ENCODE measurements around the gene KRTAP2-4.

Gene KRTAP2-4

DNA sequence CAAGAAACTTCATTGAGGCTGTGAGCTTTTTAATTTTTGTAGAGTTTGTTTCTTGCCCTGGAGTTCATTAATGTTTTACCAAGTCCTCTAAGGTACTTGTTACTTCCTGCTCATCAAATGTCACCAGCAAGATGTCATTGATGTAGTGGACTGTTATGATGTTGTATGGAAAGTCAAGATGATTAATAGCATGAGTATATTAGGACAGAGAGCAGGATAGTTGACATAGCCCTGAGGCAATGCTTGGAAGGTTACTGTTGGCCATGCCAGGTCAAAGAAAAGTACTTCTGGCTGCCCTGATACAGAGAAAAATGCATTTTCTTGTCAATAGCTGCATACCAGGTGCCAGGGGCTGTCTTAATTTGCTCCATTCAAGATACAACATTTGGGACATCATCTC is 45.3 kb downstream of the KRTAP2-4 start:
- Histone ChIP-seq H3K27me3 (ENCODE audit: insufficient read depth, low read length) (no peaks in the 10 kb centered on the region), H3K9ac (ENCODE audit: low read depth, low read length) (no peak overlapping the region), H3K27ac (ENCODE audit: low read length) (no peak overlapping the region), H3K4me3 (ENCODE audit: low read length) (no peak overlapping the region), H3K4me1 (ENCODE audit: insufficient read depth, low read length) (no peaks in the 10 kb centered on the region), H3K9me3 (ENCODE audit: insufficient read depth, low read depth, low read length) (no peaks in the 10 kb centered on the region), H3K36me3 (ENCODE audit: insufficient read depth, low read depth, low read length) (no peaks in the 10 kb centered on the region)

DNA sequence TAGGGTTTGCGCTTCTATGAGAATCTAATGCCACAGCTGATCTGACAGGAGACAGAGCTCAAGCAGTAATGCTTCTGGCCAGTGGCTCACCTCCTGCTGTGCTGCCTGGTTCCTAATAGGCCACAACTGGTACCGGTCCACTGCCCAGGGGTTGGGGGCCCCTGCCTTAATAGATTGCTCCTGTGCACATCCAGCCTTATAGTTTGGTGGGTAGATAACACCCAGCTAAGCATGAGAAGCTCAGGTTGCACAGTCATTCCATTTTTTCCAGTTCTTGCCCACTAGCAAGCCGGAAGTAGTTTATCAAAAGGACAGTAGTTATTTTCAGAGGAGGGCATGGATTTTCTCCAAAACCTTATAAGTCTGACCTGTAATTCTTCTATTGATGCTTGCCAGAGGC is 46.3 kb downstream of the KRTAP2-4 start:
- Histone ChIP-seq H3K27me3 (ENCODE audit: insufficient read depth, low read length) (no peaks in the 10 kb centered on the region), H3K4me1 (ENCODE audit: insufficient read depth, low read length) (no peaks in the 10 kb centered on the region), H3K36me3 (ENCODE audit: insufficient read depth, low read depth, low read length) (no peaks in the 10 kb centered on the region), H3K4me3 (ENCODE audit: low read length) (no peak overlapping the region), H3K27ac (ENCODE audit: low read length) (no peak overlapping the region), H3K9me3 (ENCODE audit: insufficient read depth, low read depth, low read length) (no peaks in the 10 kb centered on the region), H3K9ac (ENCODE audit: low read depth, low read length) (no peak overlapping the region)

DNA sequence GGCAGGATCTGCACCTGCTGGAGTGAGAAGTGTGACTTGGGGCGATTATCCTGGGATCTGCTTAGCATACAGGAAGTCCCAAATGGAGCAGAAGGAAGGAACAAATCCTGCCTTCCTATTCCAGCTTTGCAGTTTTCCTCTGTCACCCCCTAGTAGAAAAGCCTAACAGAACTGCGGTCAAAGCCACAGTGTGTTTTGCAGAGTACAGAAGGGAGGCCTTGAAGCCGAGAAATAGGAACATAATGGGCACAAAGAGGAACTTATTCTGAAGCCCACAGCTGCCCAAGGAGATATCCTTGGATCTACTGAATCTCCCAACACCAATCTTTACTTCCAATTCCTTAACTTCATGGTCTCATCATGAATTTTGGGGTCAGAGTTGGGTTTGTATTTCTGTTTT is 47.1 kb downstream of the KRTAP2-4 start:
- no peak overlapping the region for H3K9ac ChIP-seq (ENCODE audit: low read depth, low read length)
- H3K36me3 ChIP-seq (ENCODE audit: insufficient read depth, low read depth, low read length) = no peaks in the 10 kb centered on the region
- H3K27ac ChIP-seq (ENCODE audit: low read length) = no peak overlapping the region
- H3K4me1 ChIP-seq (ENCODE audit: insufficient read depth, low read length) = no peaks in the 10 kb centered on the region
- no peaks in the 10 kb centered on the region for H3K27me3 ChIP-seq (ENCODE audit: insufficient read depth, low read length)
- no peak overlapping the region for H3K4me3 ChIP-seq (ENCODE audit: low read length)
- H3K9me3 ChIP-seq (ENCODE audit: insufficient read depth, low read depth, low read length) = no peaks in the 10 kb centered on the region

DNA sequence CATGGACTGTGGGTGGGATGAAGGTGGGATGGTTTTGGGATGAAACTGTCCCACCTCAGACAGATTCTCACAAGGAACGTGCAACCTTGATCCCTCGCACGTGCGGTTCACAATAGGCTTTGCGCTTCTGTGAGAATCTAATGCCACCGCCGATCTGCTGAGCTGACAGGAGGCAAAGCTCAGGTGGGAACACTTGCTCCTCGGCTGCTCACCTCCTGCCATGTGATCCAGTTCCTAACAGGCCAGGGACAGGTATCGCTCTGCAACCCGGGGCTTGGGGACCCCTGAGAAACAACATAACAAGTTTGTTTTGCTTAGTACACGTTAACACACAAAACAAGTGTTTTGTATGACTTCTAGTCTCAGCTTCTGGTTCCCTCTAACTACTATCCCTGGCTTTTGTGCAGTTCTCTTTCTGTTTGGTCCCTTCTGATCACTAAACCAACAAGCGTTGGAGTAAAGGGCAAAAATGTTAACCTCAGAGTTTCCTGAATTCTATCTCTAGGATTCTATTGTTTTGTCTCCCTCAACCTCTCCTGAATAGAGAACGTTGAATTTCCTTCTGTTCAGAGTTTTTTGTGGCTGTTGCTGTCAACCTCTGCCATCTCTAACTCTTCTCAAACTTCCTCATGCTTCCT is 49.0 kb downstream of the KRTAP2-4 start:
- H3K27ac ChIP-seq (ENCODE audit: low read length) = no peak overlapping the region
- H3K9ac ChIP-seq (ENCODE audit: low read depth, low read length) = no peak overlapping the region
- H3K4me3 ChIP-seq (ENCODE audit: low read length) = no peak overlapping the region
- H3K27me3 ChIP-seq (ENCODE audit: insufficient read depth, low read length) = no peaks in the 10 kb centered on the region
- H3K4me1 ChIP-seq (ENCODE audit: insufficient read depth, low read length) = no peaks in the 10 kb centered on the region
- no peaks in the 10 kb centered on the region for H3K9me3 ChIP-seq (ENCODE audit: insufficient read depth, low read depth, low read length)
- no peaks in the 10 kb centered on the region for H3K36me3 ChIP-seq (ENCODE audit: insufficient read depth, low read depth, low read length)

DNA sequence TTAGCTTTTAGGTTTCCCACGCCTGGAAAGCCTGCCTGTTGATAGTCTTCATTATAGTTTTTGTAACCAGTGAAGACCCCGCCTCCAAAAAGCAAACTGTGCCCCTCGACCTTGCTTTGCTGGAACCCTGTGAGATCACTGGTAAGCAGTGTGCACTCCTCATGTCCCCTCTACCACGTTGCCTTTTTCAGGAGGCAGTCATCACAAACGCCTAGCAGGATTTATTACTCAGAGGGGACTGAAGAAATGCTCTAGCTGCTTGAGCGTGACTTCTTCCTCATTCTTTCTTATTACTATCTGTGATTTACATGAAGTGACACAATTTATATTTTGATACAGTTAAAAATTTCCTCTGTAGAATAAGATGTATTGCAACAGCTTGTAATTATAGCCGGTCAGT is 50.2 kb downstream of the KRTAP2-4 start:
- Histone ChIP-seq H3K4me3 (ENCODE audit: low read length) (no peak overlapping the region), H3K9me3 (ENCODE audit: insufficient read depth, low read depth, low read length) (no peaks in the 10 kb centered on the region), H3K9ac (ENCODE audit: low read depth, low read length) (no peak overlapping the region), H3K36me3 (ENCODE audit: insufficient read depth, low read depth, low read length) (no peaks in the 10 kb centered on the region), H3K27ac (ENCODE audit: low read length) (no peak overlapping the region), H3K4me1 (ENCODE audit: insufficient read depth, low read length) (no peaks in the 10 kb centered on the region), H3K27me3 (ENCODE audit: insufficient read depth, low read length) (no peaks in the 10 kb centered on the region)

Data from iPS-20b (cell line).